Right lobe of liver (tissue), 6 donors: ENCODE data around the gene SFT2D1. TPM values are rescaled to one million over a fixed set of nuclear protein-coding genes. Genes with fewer than 3 reads are reported as not detected.

Source experiments
- ATAC-seq, 4 donors: fragments of 200-7000 bp; cut with Tn5 transposase; one replicate each; pipeline ENCODE4 v1.9.1; 2020; ENCODE audit warnings: mild to moderate bottlenecking in 4 of 4, moderate library complexity in 4 of 4
- DNase-seq, 3 donors: peaks; one replicate each; pipeline ENCODE4 v3.0.0-alpha.2; 2020
- H3K27ac ChIP-seq, 3 donors: fragments of 200-600 bp; one replicate each; pipeline ENCODE4 v1.8.0; 2022
- H3K27me3 ChIP-seq, 2 donors: fragments of 200-600 bp; one replicate each; pipeline ENCODE4 v1.8.0; 2022
- H3K36me3 ChIP-seq, 4 donors: fragments of 200-600 bp; sonication (generic) in 1 of 4; one replicate each; pipeline versions ENCODE4 v1.5.1 to v1.8.0; 2017 to 2022; ENCODE audit warnings: control low read depth in 1 of 4
- H3K4me1 ChIP-seq, 4 donors: fragments of 200-600 bp; sonication (generic) in 1 of 4; one replicate each; pipeline versions ENCODE4 v1.5.1 to v1.8.0; 2017 to 2022; ENCODE audit warnings: control low read depth in 1 of 4
- H3K4me3 ChIP-seq, 3 donors: fragments of 200-600 bp; one replicate each; pipeline ENCODE4 v1.8.0; 2022
- H3K9me3 ChIP-seq, 4 donors: fragments of 200-600 bp; sonication (generic) in 1 of 4; one replicate each; pipeline versions ENCODE4 v1.5.1 to v1.8.0; 2017 to 2022; ENCODE audit warnings: control low read depth in 1 of 4
- POLR2A ChIP-seq: fragments of 450-650 bp; IDR thresholded peaks from one replicate; pipeline ENCODE4 v1.6.1; 2017; ENCODE audit warnings: antibody characterized with exemption, mild to moderate bottlenecking
- WGBS: methylation state at CpG from one replicate; pipeline ENCODE4 v1.1.6; 2018; ENCODE audit warnings: low coverage, low lambda C conversion rate; ENCODE audit not compliant: insufficient coverage; ENCODE audit errors: missing lambda C conversion rate; 5-methylcytosine and 5-hydroxymethylcytosine counted together
- intact Hi-C, 2 donors: fragments of 100-400 bp; cut with DNase I; formaldehyde crosslinking; loops; one replicate each; pipeline versions ENCODE4 v1.11.2 to v1.14.1; 2022
- total RNA-seq, 6 experiments: library from RNA; depleted of rRNA in 2 of 6; stranded (reverse); fragments of >200 nt in 2 of 6; fragmentation: NEBNext Ultra II Directional in 3 of 6; extraction: Animal tissue kit (Norgen Biotek cat#: 25700) in 3 of 6; gene quantifications; one replicate each; pipeline versions ENCODE4 v1.1.0 to v1.2.4, GENCODE V29; 2016 to 2023
- TF ChIP-seq, protein P1 (sequence below), 4 donors: fragments of 200-600 bp in 3 of 4; fragments of 450-650 bp in 1 of 4; IDR thresholded peaks; one replicate each; pipeline versions ENCODE4 v1.5.1 to v1.8.0; 2016 to 2022; ENCODE audit warnings: antibody characterized with exemption in 4 of 4, mild to moderate bottlenecking in 2 of 4
- donor health status: DM: no; HTN: yes; CAD: no.
- donor health status: DM: no; HTN: no; CAD: no.
- donor health status: DM: no; HTN: no; CAD: no.
- donor health status: DM: no; HTN: yes; CAD: no.
- donor health status: DM: no; HTN: yes; CAD: no.

SFT2D1 gene
- total RNA-seq, 6 experiments from 2014 or later: 6.7 to 14.0 (median 12.8) TPM

DNA sequence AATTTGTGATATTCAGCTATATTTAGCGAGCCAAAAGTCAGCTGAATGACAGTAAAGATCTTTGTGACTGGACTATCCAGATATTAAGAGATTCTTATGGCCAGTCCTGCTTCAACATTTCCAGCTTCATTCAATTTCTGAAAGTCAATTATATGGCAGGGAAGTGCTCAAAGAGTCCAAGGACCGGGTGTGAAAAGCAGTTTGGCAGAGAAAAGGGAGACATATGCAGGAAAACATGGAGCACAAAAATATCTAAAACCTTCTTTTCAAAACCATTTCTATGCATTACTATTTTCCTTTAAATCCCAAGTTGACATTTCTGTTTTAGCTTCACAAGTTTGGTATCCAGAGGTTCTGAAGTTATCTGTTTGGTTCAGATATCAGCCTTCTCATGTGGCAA is 35.4 kb upstream of the SFT2D1 start:
- no peaks in the 10 kb centered on the region for H3K9me3 ChIP-seq
- 33% methylated on average over 2 of the region's 2 CpGs for WGBS
- intact Hi-C loops: no loop called here
- DNase-seq (no peak), ATAC-seq (no peak)
- H3K4me1 ChIP-seq: peaks cover 0 to 42% (median 14%) of the 10 kb centered on the region in 4 donors
- H3K27ac ChIP-seq: no peak overlapping the region
- no peaks in the 10 kb centered on the region for H3K27me3 ChIP-seq
- TF ChIP-seq, protein P1, sequence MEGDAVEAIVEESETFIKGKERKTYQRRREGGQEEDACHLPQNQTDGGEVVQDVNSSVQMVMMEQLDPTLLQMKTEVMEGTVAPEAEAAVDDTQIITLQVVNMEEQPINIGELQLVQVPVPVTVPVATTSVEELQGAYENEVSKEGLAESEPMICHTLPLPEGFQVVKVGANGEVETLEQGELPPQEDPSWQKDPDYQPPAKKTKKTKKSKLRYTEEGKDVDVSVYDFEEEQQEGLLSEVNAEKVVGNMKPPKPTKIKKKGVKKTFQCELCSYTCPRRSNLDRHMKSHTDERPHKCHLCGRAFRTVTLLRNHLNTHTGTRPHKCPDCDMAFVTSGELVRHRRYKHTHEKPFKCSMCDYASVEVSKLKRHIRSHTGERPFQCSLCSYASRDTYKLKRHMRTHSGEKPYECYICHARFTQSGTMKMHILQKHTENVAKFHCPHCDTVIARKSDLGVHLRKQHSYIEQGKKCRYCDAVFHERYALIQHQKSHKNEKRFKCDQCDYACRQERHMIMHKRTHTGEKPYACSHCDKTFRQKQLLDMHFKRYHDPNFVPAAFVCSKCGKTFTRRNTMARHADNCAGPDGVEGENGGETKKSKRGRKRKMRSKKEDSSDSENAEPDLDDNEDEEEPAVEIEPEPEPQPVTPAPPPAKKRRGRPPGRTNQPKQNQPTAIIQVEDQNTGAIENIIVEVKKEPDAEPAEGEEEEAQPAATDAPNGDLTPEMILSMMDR (IDR thresholded peaks at IDR 0.05): no peak
- TF ChIP-seq POLR2A: no peak
- H3K36me3 ChIP-seq: no peaks in the 10 kb centered on the region
- no peak overlapping the region for H3K4me3 ChIP-seq

DNA sequence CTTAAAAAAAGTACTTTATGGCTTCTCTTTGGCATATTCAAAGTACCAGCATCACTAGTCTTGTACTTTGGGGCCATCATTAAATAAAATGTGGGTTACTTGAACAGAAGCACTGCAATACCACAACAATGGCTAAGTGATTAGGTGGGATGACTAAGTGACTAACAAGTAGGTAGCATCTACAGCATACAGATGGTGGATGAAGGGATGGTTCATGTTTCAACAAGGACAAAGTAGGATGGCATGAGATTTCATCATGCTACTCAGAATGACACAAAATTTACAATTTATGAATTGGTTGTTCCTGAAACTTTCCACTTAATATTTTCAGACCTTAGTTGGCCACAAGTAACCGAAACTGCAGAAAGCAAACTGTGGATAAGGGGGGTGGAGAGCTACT is 32.7 kb upstream of the SFT2D1 start:
- H3K4me3 ChIP-seq: no peak overlapping the region
- no peak for ATAC-seq
- DNase-seq: no peak
- H3K36me3 ChIP-seq: peaks cover 0 to 4% (median 0%) of the 10 kb centered on the region in 4 donors
- no peak overlapping the region for H3K27ac ChIP-seq
- TF ChIP-seq POLR2A: no peak
- TF ChIP-seq, protein P1 (IDR thresholded peaks at IDR 0.05): no peak
- no peaks in the 10 kb centered on the region for H3K9me3 ChIP-seq
- peaks cover 0 to 31% (median 14%) of the 10 kb centered on the region in 4 donors for H3K4me1 ChIP-seq
- intact Hi-C loops: no loop called here
- 93% methylated on average over 1 of the region's 1 CpG for WGBS
- H3K27me3 ChIP-seq: no peaks in the 10 kb centered on the region

DNA sequence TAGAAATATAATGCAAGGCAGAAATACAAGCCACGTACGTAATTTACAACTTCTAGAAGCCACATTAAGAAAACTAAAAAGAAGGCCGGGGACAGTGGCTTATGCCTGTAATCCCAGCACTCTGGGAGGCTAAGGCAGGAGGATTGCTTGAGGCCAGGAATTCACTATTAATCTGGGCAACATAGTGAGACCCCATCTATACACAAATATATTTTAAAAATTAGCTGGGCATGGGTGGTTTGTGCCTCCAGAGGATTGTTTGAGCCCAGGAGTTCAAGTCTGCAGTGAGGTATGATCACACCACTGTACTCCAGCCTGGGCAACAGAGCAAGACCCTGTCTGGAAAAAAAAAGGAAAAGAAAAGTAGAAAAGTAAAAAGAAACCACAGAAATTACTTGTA is 28.1 kb upstream of the SFT2D1 start:
- no peak for ATAC-seq
- TF ChIP-seq, protein P1 (IDR thresholded peaks at IDR 0.05): no peak
- no peak for TF ChIP-seq POLR2A
- no peak for DNase-seq
- no peaks in the 10 kb centered on the region for H3K9me3 ChIP-seq
- H3K27ac ChIP-seq: no peak overlapping the region
- peaks cover 0 to 27% (median 3%) of the 10 kb centered on the region in 4 donors for H3K36me3 ChIP-seq
- 93% methylated on average over 3 of the region's 3 CpGs for WGBS
- peaks cover 0 to 23% (median 8%) of the 10 kb centered on the region in 4 donors for H3K4me1 ChIP-seq
- no peak overlapping the region for H3K4me3 ChIP-seq
- H3K27me3 ChIP-seq: no peaks in the 10 kb centered on the region
- intact Hi-C loops: no loop called here

DNA sequence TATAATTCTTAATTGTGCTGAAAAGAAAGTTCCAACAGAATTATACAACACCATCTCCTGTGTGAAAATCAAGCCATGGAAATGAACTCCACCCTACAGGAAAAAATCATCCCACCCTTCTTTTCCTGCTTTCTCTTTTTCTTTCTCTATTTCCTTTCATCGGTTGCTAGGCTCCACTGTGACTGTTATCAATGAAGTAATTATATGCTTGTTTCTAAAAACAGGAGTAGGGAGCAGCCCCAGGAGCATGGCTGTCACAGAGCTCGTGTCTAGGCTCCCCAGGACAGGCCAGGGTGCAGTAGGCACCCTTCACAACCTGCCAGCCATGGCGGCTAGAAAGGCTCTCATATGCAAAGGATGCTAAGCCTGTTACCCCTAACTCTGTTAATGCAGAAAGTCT is 27.4 kb upstream of the SFT2D1 start:
- peaks cover 0 to 25% (median 10%) of the 10 kb centered on the region in 4 donors for H3K4me1 ChIP-seq
- H3K36me3 ChIP-seq: peaks cover 0 to 34% (median 7%) of the 10 kb centered on the region in 4 donors
- intact Hi-C loops: no loop called here
- H3K27ac ChIP-seq: no peak overlapping the region
- no peaks in the 10 kb centered on the region for H3K9me3 ChIP-seq
- TF ChIP-seq, protein P1 (IDR thresholded peaks at IDR 0.05): no peak
- no peak for TF ChIP-seq POLR2A
- H3K27me3 ChIP-seq: no peaks in the 10 kb centered on the region
- H3K4me3 ChIP-seq: no peak overlapping the region
- no peak for ATAC-seq
- WGBS: 72% methylated on average over 3 of the region's 3 CpGs
- DNase-seq: no peak

DNA sequence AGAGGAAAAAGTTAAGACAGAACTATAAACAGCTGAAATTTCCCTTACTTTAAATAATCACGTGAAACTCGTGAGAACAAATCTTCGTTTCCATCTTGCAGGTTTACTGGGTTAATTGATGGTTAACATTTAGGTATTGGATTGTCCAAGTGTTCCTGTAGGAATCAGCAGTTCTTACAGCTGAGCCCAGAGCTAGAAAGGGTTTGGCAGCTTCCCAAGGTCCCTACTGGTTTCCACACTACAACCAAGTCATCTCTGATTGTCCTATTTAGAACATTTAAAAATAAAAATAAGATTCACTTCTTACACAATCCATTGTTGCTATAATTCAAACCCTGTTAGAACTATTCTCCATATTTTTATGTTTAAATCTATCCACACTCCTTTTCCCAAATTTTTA is 24.6 kb upstream of the SFT2D1 start:
- ATAC-seq (peak in 1 of 4 donors; percentile 37), DNase-seq (no peak)
- Histone ChIP-seq H3K4me3 (no peak overlapping the region), H3K27ac (no peak overlapping the region), H3K27me3 (no peaks in the 10 kb centered on the region), H3K4me1 (peaks cover 0 to 31% (median 11%) of the 10 kb centered on the region in 4 donors), H3K9me3 (no peaks in the 10 kb centered on the region), H3K36me3 (peaks cover 0 to 49% (median 15%) of the 10 kb centered on the region in 4 donors)
- WGBS: 87% methylated on average over 3 of the region's 3 CpGs
- intact Hi-C loops: no loop called here
- TF ChIP-seq POLR2A: no peak
- TF ChIP-seq, protein P1 (IDR thresholded peaks at IDR 0.05): no peak
